Bronchial epithelial cell (primary cell): Measurements from ENCODE around the gene EIF2S2. TPM values are rescaled to one million over a fixed set of nuclear protein-coding genes. Genes with fewer than 3 reads are reported as not detected.

Experiments used
- DNase-seq: peaks from one replicate; pipeline ENCODE4 v3.0.0-alpha.2; 2010; ENCODE audit warnings: low read depth
- FAIRE-seq: peaks from 2 replicates; lab custom pipeline; 2011; peaks lifted over from hg19 to GRCh38; lab: Jason Lieb, UNC
- H3K27me3 ChIP-seq: 2 replicates; pipeline ENCODE4 v1.5.1; 2011; ENCODE audit warnings: low read length; ENCODE audit not compliant: control insufficient read depth, insufficient read depth
- H3K36me3 ChIP-seq: 2 replicates; pipeline ENCODE4 v1.5.1; 2011; ENCODE audit warnings: low read length; ENCODE audit not compliant: control insufficient read depth, insufficient read depth
- H3K4me3 ChIP-seq: 2 replicates; pipeline ENCODE4 v1.5.1; 2011; ENCODE audit warnings: mild to moderate bottlenecking, low read depth, low read length, control low read depth
- CTCF ChIP-seq: IDR thresholded peaks from 2 replicates; pipeline ENCODE4 v1.5.1; 2011; ENCODE audit warnings: mild to moderate bottlenecking, moderate library complexity, low read length, control low read depth, inconsistent platforms; ENCODE audit not compliant: insufficient read depth, severe bottlenecking
- total RNA-seq: library from RNA; depleted of rRNA; stranded (reverse); fragments of >200 nt; gene quantifications from 2 replicates; pipeline ENCODE4 v1.2.1, GENCODE V29; 2014

EIF2S2 gene
- total RNA-seq, 1 donor from 2014 or later = 129 TPM

GRCh38 chr20:34095825-34096224, 16.2 kb downstream of the EIF2S2 start:
- TF ChIP-seq CTCF = no peak
- peaks cover 31% of the 10 kb centered on the region for H3K36me3 ChIP-seq
- H3K27me3 ChIP-seq = no peaks in the 10 kb centered on the region
- H3K4me3 ChIP-seq = no peak overlapping the region
- DNase-seq = no peak
- FAIRE-seq = no peak

- Histone ChIP-seq H3K4me3 (no peak overlapping the region), H3K36me3 (peaks cover 33% of the 10 kb centered on the region), H3K27me3 (no peaks in the 10 kb centered on the region)
- no peak for TF ChIP-seq CTCF
- no peak for DNase-seq
- FAIRE-seq = no peak
These were observed 18.1 kb downstream of the EIF2S2 start for GRCh38 chr20:34093895-34094294.

GRCh38 chr20:34091637-34092200, 20.3 kb downstream of the EIF2S2 start:
- FAIRE-seq (no peak), DNase-seq (no peak)
- Histone ChIP-seq H3K4me3 (no peak overlapping the region), H3K36me3 (peaks cover 38% of the 10 kb centered on the region), H3K27me3 (no peaks in the 10 kb centered on the region)
- TF ChIP-seq CTCF = no peak

GRCh38 chr20:34090645-34091044, 21.4 kb downstream of the EIF2S2 start:
- peaks cover 32% of the 10 kb centered on the region for H3K36me3 ChIP-seq
- no peak overlapping the region for H3K4me3 ChIP-seq
- no peaks in the 10 kb centered on the region for H3K27me3 ChIP-seq
- DNase-seq (no peak), FAIRE-seq (no peak)
- TF ChIP-seq CTCF = no peak

- H3K36me3 ChIP-seq = peaks cover 29% of the 10 kb centered on the region
These were observed 22.2 kb downstream of the EIF2S2 start for GRCh38 chr20:34089655-34090345.

More at GRCh38 chr20:34089655-34090345, 22.2 kb downstream of the EIF2S2 start:
- Histone ChIP-seq H3K27me3 (no peaks in the 10 kb centered on the region), H3K4me3 (no peak overlapping the region)
- no peak for TF ChIP-seq CTCF
- FAIRE-seq (no peak), DNase-seq (no peak)
